Measurements from ENCODE around the gene FADS3.

FADS3 gene

GRCh38 chr11:61926235-61926634, 34.9 kb upstream of the FADS3 start:
- TF ChIP-seq, protein P1, sequence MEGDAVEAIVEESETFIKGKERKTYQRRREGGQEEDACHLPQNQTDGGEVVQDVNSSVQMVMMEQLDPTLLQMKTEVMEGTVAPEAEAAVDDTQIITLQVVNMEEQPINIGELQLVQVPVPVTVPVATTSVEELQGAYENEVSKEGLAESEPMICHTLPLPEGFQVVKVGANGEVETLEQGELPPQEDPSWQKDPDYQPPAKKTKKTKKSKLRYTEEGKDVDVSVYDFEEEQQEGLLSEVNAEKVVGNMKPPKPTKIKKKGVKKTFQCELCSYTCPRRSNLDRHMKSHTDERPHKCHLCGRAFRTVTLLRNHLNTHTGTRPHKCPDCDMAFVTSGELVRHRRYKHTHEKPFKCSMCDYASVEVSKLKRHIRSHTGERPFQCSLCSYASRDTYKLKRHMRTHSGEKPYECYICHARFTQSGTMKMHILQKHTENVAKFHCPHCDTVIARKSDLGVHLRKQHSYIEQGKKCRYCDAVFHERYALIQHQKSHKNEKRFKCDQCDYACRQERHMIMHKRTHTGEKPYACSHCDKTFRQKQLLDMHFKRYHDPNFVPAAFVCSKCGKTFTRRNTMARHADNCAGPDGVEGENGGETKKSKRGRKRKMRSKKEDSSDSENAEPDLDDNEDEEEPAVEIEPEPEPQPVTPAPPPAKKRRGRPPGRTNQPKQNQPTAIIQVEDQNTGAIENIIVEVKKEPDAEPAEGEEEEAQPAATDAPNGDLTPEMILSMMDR (IDR thresholded peaks at IDR 0.05; ENCODE audit: low read depth, low read length): no peak
- DNase-seq (ENCODE audit: extremely low read depth, low read depth): no peak

GRCh38 chr11:61925736-61926135, 34.4 kb upstream of the FADS3 start:
- TF ChIP-seq, protein P1 (IDR thresholded peaks at IDR 0.05; ENCODE audit: low read depth, low read length): no peak
- DNase-seq (ENCODE audit: extremely low read depth, low read depth): no peak

- TF ChIP-seq, protein P1 (IDR thresholded peaks at IDR 0.05; ENCODE audit: low read depth, low read length): no peak
- DNase-seq (ENCODE audit: extremely low read depth, low read depth): no peak
These were observed 32.7 kb upstream of the FADS3 start for GRCh38 chr11:61924064-61924455.

GRCh38 chr11:61923166-61924063, 32.1 kb upstream of the FADS3 start:
- DNase-seq (ENCODE audit: extremely low read depth, low read depth): peak; percentile 37
- TF ChIP-seq, protein P1 (IDR thresholded peaks at IDR 0.05; ENCODE audit: low read depth, low read length): no peak

GRCh38 chr11:61922539-61922938, 31.2 kb upstream of the FADS3 start:
- peak; percentile 66 for DNase-seq (ENCODE audit: extremely low read depth, low read depth)
- TF ChIP-seq, protein P1 (IDR thresholded peaks at IDR 0.05; ENCODE audit: low read depth, low read length): no peak

GRCh38 chr11:61921446-61921845, 30.1 kb upstream of the FADS3 start:
- TF ChIP-seq, protein P1 (IDR thresholded peaks at IDR 0.05; ENCODE audit: low read depth, low read length): no peak
- DNase-seq (ENCODE audit: extremely low read depth, low read depth): no peak
